ENCODE data around the gene PUM1.

Gene PUM1

GRCh38 chr1:30971496-30971895 is 94.0 kb downstream of the PUM1 start:
- DNase-seq (ENCODE audit: insufficient read length, low spot score) (no peak), FAIRE-seq (no peak)

GRCh38 chr1:30969903-30970302 is 95.6 kb downstream of the PUM1 start:
- TF ChIP-seq, protein P1, sequence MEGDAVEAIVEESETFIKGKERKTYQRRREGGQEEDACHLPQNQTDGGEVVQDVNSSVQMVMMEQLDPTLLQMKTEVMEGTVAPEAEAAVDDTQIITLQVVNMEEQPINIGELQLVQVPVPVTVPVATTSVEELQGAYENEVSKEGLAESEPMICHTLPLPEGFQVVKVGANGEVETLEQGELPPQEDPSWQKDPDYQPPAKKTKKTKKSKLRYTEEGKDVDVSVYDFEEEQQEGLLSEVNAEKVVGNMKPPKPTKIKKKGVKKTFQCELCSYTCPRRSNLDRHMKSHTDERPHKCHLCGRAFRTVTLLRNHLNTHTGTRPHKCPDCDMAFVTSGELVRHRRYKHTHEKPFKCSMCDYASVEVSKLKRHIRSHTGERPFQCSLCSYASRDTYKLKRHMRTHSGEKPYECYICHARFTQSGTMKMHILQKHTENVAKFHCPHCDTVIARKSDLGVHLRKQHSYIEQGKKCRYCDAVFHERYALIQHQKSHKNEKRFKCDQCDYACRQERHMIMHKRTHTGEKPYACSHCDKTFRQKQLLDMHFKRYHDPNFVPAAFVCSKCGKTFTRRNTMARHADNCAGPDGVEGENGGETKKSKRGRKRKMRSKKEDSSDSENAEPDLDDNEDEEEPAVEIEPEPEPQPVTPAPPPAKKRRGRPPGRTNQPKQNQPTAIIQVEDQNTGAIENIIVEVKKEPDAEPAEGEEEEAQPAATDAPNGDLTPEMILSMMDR (IDR thresholded peaks at IDR 0.05; ENCODE audit: insufficient read depth, missing control alignments), result no peak
- no peak for DNase-seq (ENCODE audit: insufficient read length, low spot score)
- FAIRE-seq, result no peak

More at GRCh38 chr1:30971496-30971895, 94.0 kb downstream of the PUM1 start:
- TF ChIP-seq, protein P1 (IDR thresholded peaks at IDR 0.05; ENCODE audit: insufficient read depth, missing control alignments), result no peak

- TF ChIP-seq, protein P1 (IDR thresholded peaks at IDR 0.05; ENCODE audit: insufficient read depth, missing control alignments), result no peak
- FAIRE-seq (no peak), DNase-seq (ENCODE audit: insufficient read length, low spot score) (no peak)
Measured at GRCh38 chr1:30968220-30968971, 97.1 kb downstream of the PUM1 start.

- DNase-seq (ENCODE audit: insufficient read length, low spot score), result no peak
- TF ChIP-seq, protein P1 (IDR thresholded peaks at IDR 0.05; ENCODE audit: insufficient read depth, missing control alignments), result no peak
- no peak for FAIRE-seq
Measured at GRCh38 chr1:30966690-30967369, 98.7 kb downstream of the PUM1 start.

DNA sequence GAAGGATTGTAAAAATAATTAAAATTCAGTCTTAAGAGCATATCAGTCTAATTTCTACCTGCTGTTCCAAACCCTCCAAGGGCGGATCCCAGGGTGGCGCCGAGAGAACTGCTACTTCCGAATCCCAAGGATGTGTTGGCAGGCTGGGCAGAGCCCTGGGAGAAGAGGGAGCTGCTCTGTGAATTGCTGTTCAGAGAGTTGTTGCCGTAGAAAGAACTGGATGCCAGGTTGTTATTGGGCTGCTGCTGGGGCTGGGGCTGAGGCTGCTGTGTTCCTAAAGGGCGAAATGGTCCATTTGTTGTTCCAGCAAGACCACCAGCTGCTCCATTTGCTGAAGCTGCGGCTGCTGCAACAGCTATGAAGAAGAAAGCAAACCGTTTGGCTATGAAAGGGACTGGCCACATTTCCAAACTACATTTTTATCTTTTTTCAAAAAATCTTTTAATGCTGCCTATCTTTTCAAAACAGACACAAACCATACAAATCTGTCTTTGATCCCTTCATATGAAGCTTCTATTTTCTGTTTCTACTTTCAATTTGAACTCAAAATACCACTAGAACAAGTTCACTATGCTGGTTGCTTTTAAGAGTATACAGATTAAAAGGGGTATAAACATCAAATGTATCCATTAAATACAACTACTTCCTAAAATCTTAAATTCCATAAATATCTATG is 99.5 kb downstream of the PUM1 start:
- DNase-seq (ENCODE audit: insufficient read length, low spot score) (no peak), FAIRE-seq (no peak)
- TF ChIP-seq, protein P1 (IDR thresholded peaks at IDR 0.05; ENCODE audit: insufficient read depth, missing control alignments), result no peak

GRCh38 chr1:30964706-30965105 is 100.8 kb downstream of the PUM1 start:
- no peak for FAIRE-seq
- no peak for DNase-seq (ENCODE audit: insufficient read length, low spot score)
- TF ChIP-seq, protein P1 (IDR thresholded peaks at IDR 0.05; ENCODE audit: insufficient read depth, missing control alignments), result no peak

Data from D721Med (cell line).